Ascending aorta (tissue), 2 donors: ENCODE data around the gene PPIL1. TPM values are rescaled to one million over a fixed set of nuclear protein-coding genes. Genes with fewer than 3 reads are reported as not detected.

Experiments used
- DNase-seq, 2 donors: peaks; one replicate each; pipeline ENCODE4 v3.0.0-alpha.2; 2019; ENCODE audit warnings: low spot score in 2 of 2
- H3K27ac ChIP-seq, 2 donors: fragments of 200-600 bp; sonication (generic); one replicate each; pipeline ENCODE4 v1.5.1; 2016 to 2017; ENCODE audit warnings: mild to moderate bottlenecking in 1 of 2
- H3K27me3 ChIP-seq: fragments of 200-600 bp; sonication (generic); one replicate; pipeline ENCODE4 v1.5.1; 2017
- H3K36me3 ChIP-seq, 2 donors: fragments of 200-600 bp; sonication (generic); one replicate each; pipeline ENCODE4 v1.5.1; 2016
- H3K4me1 ChIP-seq, 2 donors: fragments of 200-600 bp; sonication (generic); one replicate each; pipeline ENCODE4 v1.5.1; 2016 to 2017; ENCODE audit warnings: mild to moderate bottlenecking in 1 of 2
- H3K4me3 ChIP-seq, 2 donors: fragments of 200-600 bp; sonication (generic); one replicate each; pipeline ENCODE4 v1.5.1; 2016 to 2017; ENCODE audit warnings: mild to moderate bottlenecking in 1 of 2
- H3K9me3 ChIP-seq, 2 donors: fragments of 200-600 bp; sonication (generic); one replicate each; pipeline ENCODE4 v1.5.1; 2016
- intact Hi-C: fragments of 100-400 bp; cut with DNase I; formaldehyde crosslinking; loops from one replicate; pipeline ENCODE4 v1.15.1; 2023
- total RNA-seq: library from RNA; depleted of rRNA; stranded (reverse); fragments of >200 nt; gene quantifications from one replicate; pipeline ENCODE4 v1.1.0, GENCODE V29; 2016
- TF ChIP-seq, protein P1 (sequence below), 3 experiments: fragments of 200-600 bp in 2 of 3; fragments of 450-650 bp in 1 of 3; sonication (generic) in 2 of 3; IDR thresholded peaks; one replicate each; pipeline ENCODE4 v1.5.1; 2016 to 2019; ENCODE audit warnings: antibody characterized with exemption in 3 of 3, mild to moderate bottlenecking in 1 of 3, moderate library complexity in 1 of 3

PPIL1 gene
- total RNA-seq, 1 donor from 2014 or later: 24.2 TPM

- TF ChIP-seq, protein P1, sequence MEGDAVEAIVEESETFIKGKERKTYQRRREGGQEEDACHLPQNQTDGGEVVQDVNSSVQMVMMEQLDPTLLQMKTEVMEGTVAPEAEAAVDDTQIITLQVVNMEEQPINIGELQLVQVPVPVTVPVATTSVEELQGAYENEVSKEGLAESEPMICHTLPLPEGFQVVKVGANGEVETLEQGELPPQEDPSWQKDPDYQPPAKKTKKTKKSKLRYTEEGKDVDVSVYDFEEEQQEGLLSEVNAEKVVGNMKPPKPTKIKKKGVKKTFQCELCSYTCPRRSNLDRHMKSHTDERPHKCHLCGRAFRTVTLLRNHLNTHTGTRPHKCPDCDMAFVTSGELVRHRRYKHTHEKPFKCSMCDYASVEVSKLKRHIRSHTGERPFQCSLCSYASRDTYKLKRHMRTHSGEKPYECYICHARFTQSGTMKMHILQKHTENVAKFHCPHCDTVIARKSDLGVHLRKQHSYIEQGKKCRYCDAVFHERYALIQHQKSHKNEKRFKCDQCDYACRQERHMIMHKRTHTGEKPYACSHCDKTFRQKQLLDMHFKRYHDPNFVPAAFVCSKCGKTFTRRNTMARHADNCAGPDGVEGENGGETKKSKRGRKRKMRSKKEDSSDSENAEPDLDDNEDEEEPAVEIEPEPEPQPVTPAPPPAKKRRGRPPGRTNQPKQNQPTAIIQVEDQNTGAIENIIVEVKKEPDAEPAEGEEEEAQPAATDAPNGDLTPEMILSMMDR (IDR thresholded peaks at IDR 0.05): no peak
- peak in 1 of 2 donors; percentile 79 for DNase-seq
- H3K9me3 ChIP-seq: no peaks in the 10 kb centered on the region
- no peaks in the 10 kb centered on the region for H3K27me3 ChIP-seq
- no peak overlapping the region for H3K4me3 ChIP-seq
- peaks cover 0 to 9% of the 10 kb centered on the region in 2 donors for H3K36me3 ChIP-seq
- peaks cover 0 to 22% of the 10 kb centered on the region in 2 donors for H3K4me1 ChIP-seq
- intact Hi-C loops: loop anchor here (2.0 to 5.0 kb wide), 2 partner anchors 22 to 225 kb away; partner anchors contain the start of gene PPIL1
- peak overlapping the region; percentile 77 to 89 for H3K27ac ChIP-seq
Measured at GRCh38 chr6:36852481-36853147, 22.0 kb downstream of the PPIL1 start.

DNA sequence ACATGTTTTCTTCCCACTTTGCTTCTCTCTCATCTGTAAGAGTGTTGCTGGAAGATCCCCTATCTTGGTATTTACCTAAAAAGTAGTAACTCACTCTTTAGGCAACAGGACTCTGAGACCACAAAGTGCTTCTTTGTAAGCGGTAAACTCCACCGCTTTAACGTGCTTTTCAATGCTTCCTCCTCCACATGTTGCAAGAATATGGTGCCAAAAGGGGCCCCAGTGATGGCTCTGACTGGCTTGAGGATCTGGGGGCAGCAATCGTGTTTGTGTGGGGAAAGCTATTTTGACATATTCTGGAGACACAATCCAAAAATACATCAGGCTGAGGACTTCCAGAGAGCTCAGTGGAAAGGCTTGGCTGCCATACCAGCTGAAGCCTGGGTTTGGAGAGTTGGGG, 23.0 kb downstream of the PPIL1 start:
- TF ChIP-seq, protein P1 (IDR thresholded peaks at IDR 0.05): no peak
- Histone ChIP-seq H3K27ac (peak overlapping the region; percentile 77 to 89), H3K27me3 (no peaks in the 10 kb centered on the region), H3K4me3 (no peak overlapping the region), H3K4me1 (peaks cover 0 to 22% of the 10 kb centered on the region in 2 donors), H3K9me3 (no peaks in the 10 kb centered on the region), H3K36me3 (peaks cover 0 to 9% of the 10 kb centered on the region in 2 donors)
- intact Hi-C loops: loop anchor here (1.0 to 5.0 kb wide), 3 partner anchors 23 to 224 kb away; partner anchors contain the start of gene PPIL1
- no peak for DNase-seq

GRCh38 chr6:36851149-36851614, 23.4 kb downstream of the PPIL1 start:
- Histone ChIP-seq H3K4me3 (no peak overlapping the region), H3K9me3 (no peaks in the 10 kb centered on the region), H3K27me3 (no peaks in the 10 kb centered on the region), H3K4me1 (peaks cover 0 to 22% of the 10 kb centered on the region in 2 donors), H3K27ac (peak overlapping the region; percentile 77 to 89), H3K36me3 (peaks cover 0 to 9% of the 10 kb centered on the region in 2 donors)
- TF ChIP-seq, protein P1 (IDR thresholded peaks at IDR 0.05): peak; percentile 52 to 77 (median 72)
- intact Hi-C loops: loop anchor here (1.0 to 5.0 kb wide), 2 partner anchors 85 to 224 kb away; no protein-coding TSS in a partner anchor
- DNase-seq: peak in 1 of 2 donors; percentile 82

DNA sequence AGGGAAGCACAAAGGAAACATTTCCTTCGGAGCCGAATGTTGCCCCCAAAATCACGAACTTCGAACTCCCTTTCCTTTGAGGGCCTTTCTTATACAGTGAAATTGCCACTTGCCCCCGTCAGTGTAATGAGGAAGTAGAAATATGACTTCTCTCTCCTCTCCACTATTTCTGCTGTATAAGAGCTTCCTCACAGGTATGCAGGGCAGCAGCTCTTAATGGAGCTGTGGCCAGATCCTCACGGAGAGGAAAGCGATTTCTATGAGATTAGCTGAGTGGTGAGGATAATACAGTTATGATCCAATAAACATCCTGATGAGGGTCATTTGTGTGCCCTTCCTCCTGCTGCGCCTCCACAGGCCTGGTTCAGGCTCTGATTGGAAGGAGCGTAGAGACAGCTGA, 24.6 kb downstream of the PPIL1 start:
- no peak for DNase-seq
- intact Hi-C loops: loop anchor here (5.0 kb wide), 1 partner anchor 223 kb away; no protein-coding TSS in a partner anchor

DNA sequence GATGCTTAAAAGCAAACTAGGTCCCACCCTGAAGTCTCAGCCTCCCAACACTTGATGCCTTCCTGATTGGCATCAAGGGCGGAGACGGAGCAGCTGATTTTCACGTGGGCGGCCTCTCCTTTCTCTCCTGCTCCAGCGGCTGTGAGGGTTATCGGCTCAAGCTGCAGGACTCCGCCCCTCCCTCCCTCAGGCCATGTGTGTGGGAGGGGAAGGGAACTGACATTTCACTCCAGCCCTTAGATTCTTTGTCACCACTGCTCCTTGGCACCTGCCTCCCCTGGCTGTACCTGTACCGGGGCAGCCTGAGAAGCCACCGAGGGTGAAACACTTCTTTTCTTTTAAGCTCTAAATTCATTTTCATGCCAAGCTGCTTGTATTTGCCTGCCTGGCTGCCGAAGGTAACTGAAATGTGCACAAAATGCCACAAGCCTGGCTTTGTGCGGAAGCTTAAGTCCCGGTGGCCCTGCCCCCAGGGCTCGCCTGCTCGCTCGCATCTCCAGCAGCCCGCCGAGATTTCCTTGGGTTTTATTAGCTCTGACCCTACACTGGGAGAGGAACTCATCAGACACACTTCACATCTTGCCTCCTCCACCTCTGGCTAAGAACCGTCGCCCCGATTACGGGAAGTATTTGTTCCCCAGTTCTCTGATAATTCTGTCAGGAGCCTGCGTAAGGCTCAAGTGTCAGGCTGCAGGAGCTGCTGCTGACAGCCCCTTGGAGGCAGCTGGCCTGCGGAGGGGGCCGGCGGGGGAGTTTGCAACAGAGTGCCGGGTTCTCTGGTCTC, 25.8 kb downstream of the PPIL1 start:
- intact Hi-C loops: no loop called here
- DNase-seq: no peak
- H3K27me3 ChIP-seq: no peaks in the 10 kb centered on the region
- H3K36me3 ChIP-seq: no peaks in the 10 kb centered on the region
- TF ChIP-seq, protein P1 (IDR thresholded peaks at IDR 0.05): no peak
- H3K4me3 ChIP-seq: peak overlapping the region in 1 of 2 donors; percentile 10
- H3K27ac ChIP-seq: no peak overlapping the region
- peaks cover 0 to 20% of the 10 kb centered on the region in 2 donors for H3K4me1 ChIP-seq
- H3K9me3 ChIP-seq: no peaks in the 10 kb centered on the region

More for the DNA sequence above, 24.6 kb downstream of the PPIL1 start:
- Histone ChIP-seq H3K27ac (no peak overlapping the region), H3K9me3 (no peaks in the 10 kb centered on the region), H3K4me3 (no peak overlapping the region), H3K4me1 (peaks cover 0 to 22% of the 10 kb centered on the region in 2 donors), H3K27me3 (no peaks in the 10 kb centered on the region), H3K36me3 (peaks cover 0 to under 1% of the 10 kb centered on the region in 2 donors)
- TF ChIP-seq, protein P1 (IDR thresholded peaks at IDR 0.05): no peak
